Suprapubic skin (tissue), 3 donors: Measurements from ENCODE around the gene CSRNP3.

ENCODE experiments used
- CTCF ChIP-seq, 2 donors: fragments of 200-600 bp in 1 of 2; fragments of 450-650 bp in 1 of 2; sonication (generic) in 1 of 2; IDR thresholded peaks; one replicate each; pipeline ENCODE4 v1.5.1; 2016 to 2019; ENCODE audit warnings: antibody characterized with exemption in 2 of 2, mild to moderate bottlenecking in 1 of 2, moderate library complexity in 1 of 2
- POLR2A ChIP-seq, 2 donors: fragments of 450-650 bp; IDR thresholded peaks; one replicate each; pipeline ENCODE4 v1.6.1; 2017; ENCODE audit warnings: antibody characterized with exemption in 2 of 2, mild to moderate bottlenecking in 2 of 2, moderate library complexity in 2 of 2

- TF ChIP-seq CTCF (IDR thresholded peaks at IDR 0.05) (no peak), POLR2A (IDR thresholded peaks at IDR 0.05) (no peak)
Observed at GRCh38 chr2:165675551-165675968, 206.1 kb downstream of the CSRNP3 start.
